D721Med (cell line): Measurements from ENCODE around the gene FAM227B.

ENCODE experiments used
- DNase-seq: peaks from one replicate; pipeline ENCODE4 v3.0.0; 2011; ENCODE audit warnings: low spot score; ENCODE audit not compliant: insufficient read length
- FAIRE-seq: peaks from 2 replicates; lab custom pipeline; 2011; peaks lifted over from hg19 to GRCh38; lab: Jason Lieb, UNC
- CTCF ChIP-seq: IDR thresholded peaks from 2 replicates; pipeline ENCODE4 v1.5.1; 2012; ENCODE audit warnings: mild to moderate bottlenecking, control low read depth; ENCODE audit not compliant: insufficient read depth; ENCODE audit errors: missing control alignments

Gene FAM227B

GRCh38 chr15:49627407-49627877 is 6.8 kb upstream of the FAM227B start:
- FAIRE-seq (no peak), DNase-seq (no peak)
- no peak for TF ChIP-seq CTCF

GRCh38 chr15:49625460-49626036 is 4.9 kb upstream of the FAM227B start:
- no peak for TF ChIP-seq CTCF
- FAIRE-seq (no peak), DNase-seq (no peak)

- TF ChIP-seq CTCF, result no peak
- DNase-seq (no peak), FAIRE-seq (no peak)
These were observed 3.4 kb upstream of the FAM227B start for GRCh38 chr15:49624056-49624455.

- FAIRE-seq (no peak), DNase-seq (no peak)
- TF ChIP-seq CTCF, result no peak
These were observed 1.9 kb upstream of the FAM227B start for GRCh38 chr15:49622561-49622960.

GRCh38 chr15:49621887-49622286 is 1.3 kb upstream of the FAM227B start:
- DNase-seq (no peak), FAIRE-seq (no peak)
- no peak for TF ChIP-seq CTCF

- no peak for TF ChIP-seq CTCF
- no peak for DNase-seq
- no peak for FAIRE-seq
These were observed 788 bp upstream of the FAM227B start for GRCh38 chr15:49621401-49621811.

- TF ChIP-seq CTCF, result no peak
- FAIRE-seq (no peak), DNase-seq (no peak)
These were observed 419 bp downstream of the FAM227B start for GRCh38 chr15:49620199-49620598.
